ENCODE results near the gene GH1.
"Not testable (repeated sequence)": the region's sequence is repeated elsewhere in the genome, so short reads cannot be mapped to it uniquely, and the experiment has no call there.

DNA sequence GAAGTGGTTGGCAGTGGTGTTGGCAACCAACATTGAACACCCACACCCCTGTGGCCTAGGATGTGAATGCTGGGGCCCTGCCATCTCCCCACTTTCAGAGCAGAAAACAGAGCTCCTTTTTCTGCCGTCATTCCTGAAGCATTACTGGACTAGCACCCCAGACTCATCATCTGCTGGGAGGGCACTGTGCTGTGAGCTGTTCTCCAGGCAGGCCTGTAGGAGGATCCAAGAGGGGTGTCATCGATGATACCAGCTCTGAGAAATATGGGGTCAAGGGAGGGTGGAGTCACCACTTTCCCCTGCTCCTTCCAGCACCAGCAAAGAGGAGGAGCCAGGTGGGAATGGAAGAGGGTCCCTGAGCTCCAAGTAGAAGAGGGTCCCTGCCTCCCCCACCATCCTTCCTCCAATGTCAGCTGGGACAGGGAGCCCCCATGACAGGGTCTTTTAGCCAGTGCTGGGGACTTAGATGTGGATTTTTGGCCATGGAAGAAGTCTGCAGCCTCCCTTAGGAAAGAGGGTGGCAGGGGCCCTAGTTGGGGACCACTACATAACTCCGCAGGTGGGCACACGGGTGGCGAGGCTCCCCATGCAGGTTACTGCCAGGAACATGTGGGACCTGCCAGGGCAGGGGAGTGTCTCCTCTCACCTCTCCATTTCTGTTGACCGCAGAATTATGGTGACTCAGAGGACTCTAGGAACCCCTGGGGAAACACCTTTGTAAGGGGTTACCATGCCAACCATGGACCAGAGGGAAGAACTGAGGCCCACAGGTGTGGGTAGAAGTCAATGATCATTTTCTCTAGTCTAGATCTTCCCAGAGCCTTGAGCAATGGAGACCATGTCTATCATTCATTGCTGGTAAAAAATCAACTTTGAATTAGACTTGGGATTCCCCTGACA, 19.5 kb downstream of the GH1 start:
- TF ChIP-seq, protein P1, sequence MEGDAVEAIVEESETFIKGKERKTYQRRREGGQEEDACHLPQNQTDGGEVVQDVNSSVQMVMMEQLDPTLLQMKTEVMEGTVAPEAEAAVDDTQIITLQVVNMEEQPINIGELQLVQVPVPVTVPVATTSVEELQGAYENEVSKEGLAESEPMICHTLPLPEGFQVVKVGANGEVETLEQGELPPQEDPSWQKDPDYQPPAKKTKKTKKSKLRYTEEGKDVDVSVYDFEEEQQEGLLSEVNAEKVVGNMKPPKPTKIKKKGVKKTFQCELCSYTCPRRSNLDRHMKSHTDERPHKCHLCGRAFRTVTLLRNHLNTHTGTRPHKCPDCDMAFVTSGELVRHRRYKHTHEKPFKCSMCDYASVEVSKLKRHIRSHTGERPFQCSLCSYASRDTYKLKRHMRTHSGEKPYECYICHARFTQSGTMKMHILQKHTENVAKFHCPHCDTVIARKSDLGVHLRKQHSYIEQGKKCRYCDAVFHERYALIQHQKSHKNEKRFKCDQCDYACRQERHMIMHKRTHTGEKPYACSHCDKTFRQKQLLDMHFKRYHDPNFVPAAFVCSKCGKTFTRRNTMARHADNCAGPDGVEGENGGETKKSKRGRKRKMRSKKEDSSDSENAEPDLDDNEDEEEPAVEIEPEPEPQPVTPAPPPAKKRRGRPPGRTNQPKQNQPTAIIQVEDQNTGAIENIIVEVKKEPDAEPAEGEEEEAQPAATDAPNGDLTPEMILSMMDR (IDR thresholded peaks at IDR 0.05; ENCODE audit: poor library complexity): not testable (repeated sequence)
- TF ChIP-seq EZH2 (IDR thresholded peaks at IDR 0.05; ENCODE audit: borderline replicate concordance): not testable (repeated sequence)
